CD4-positive, alpha-beta T cell (primary cell): ENCODE data around the gene ZNF385B. TPM values are rescaled to one million over a fixed set of nuclear protein-coding genes. Genes with fewer than 3 reads are reported as not detected.

Experiments
- ATAC-seq: fragments of 200-7000 bp; cut with Tn5 transposase; one replicate; pipeline ENCODE4 v1.10.0; 2022; ENCODE audit warnings: mild to moderate bottlenecking; ENCODE audit not compliant: poor library complexity
- CTCF ChIA-PET: fragments of 350-600 bp; sonication (Branson Sonifier 250); formaldehyde crosslinking; loops from one replicate; lab custom pipeline; 2021; ENCODE audit warnings: antibody characterized with exemption, inconsistent platforms; lab: Charles Lee
- POLR2A ChIA-PET: fragments of 350-600 bp; sonication (Branson Sonifier 250); formaldehyde crosslinking; loops from one replicate; lab custom pipeline; 2021; ENCODE audit warnings: antibody characterized with exemption, inconsistent platforms; lab: Charles Lee
- DNase-seq, 14 experiments: peaks; one replicate each; pipeline ENCODE4 v3.0.0-alpha.2; 2013 to 2020; ENCODE audit warnings: mixed read lengths in 2 of 14
- H3K27ac ChIP-seq, 2 donors: one replicate each; pipeline versions ENCODE4 v1.5.1 to v1.7.0; 2013; ENCODE audit warnings: low read length in 2 of 2, low read depth in 1 of 2, mild to moderate bottlenecking in 1 of 2
- H3K27me3 ChIP-seq, 2 experiments: 1 replicate in 1 of 2; 2 replicates in 1 of 2; pipeline versions ENCODE4 v1.6.1 to v1.7.0; 2013; ENCODE audit warnings: low read length in 2 of 2, control low read depth in 1 of 2, mild to moderate bottlenecking in 1 of 2, moderate library complexity in 1 of 2; ENCODE audit not compliant: insufficient read depth in 2 of 2, control insufficient read depth in 1 of 2
- H3K36me3 ChIP-seq: one replicate; pipeline ENCODE4 v1.6.1; 2013; ENCODE audit warnings: low read length, control low read depth; ENCODE audit not compliant: insufficient read depth
- H3K4me1 ChIP-seq: one replicate; pipeline ENCODE4 v1.6.1; 2013; ENCODE audit warnings: low read length, control low read depth; ENCODE audit not compliant: insufficient read depth
- H3K4me3 ChIP-seq: one replicate; pipeline ENCODE4 v1.5.1; 2013; ENCODE audit warnings: mild to moderate bottlenecking, low read length, moderate library complexity
- H3K9me3 ChIP-seq, 2 experiments: 1 replicate in 1 of 2; 2 replicates in 1 of 2; pipeline versions ENCODE4 v1.6.1 to v1.7.0; 2013; ENCODE audit warnings: low read length in 2 of 2, mild to moderate bottlenecking in 2 of 2, control low read depth in 1 of 2, moderate library complexity in 1 of 2; ENCODE audit not compliant: control insufficient read depth in 1 of 2, insufficient read depth in 1 of 2
- H3K27ac Mint-ChIP-seq: one replicate; pipeline ENCODE4 v1.8.0; 2020; ENCODE audit warnings: mixed read lengths
- H3K27me3 Mint-ChIP-seq: one replicate; pipeline ENCODE4 v1.8.0; 2021; ENCODE audit warnings: mixed read lengths
- H3K36me3 Mint-ChIP-seq: one replicate; pipeline ENCODE4 v1.8.0; 2021; ENCODE audit warnings: low read depth, mixed read lengths
- H3K4me1 Mint-ChIP-seq: one replicate; pipeline ENCODE4 v1.8.0; 2021; ENCODE audit warnings: low read depth, mixed read lengths
- H3K4me3 Mint-ChIP-seq: one replicate; pipeline ENCODE4 v1.8.0; 2020; ENCODE audit warnings: mild to moderate bottlenecking, mixed read lengths
- H3K9me3 Mint-ChIP-seq: one replicate; pipeline ENCODE4 v1.8.0; 2020; ENCODE audit warnings: mixed read lengths
- CTCF ChIP-seq: fragments of 200-600 bp; IDR thresholded peaks from one replicate; pipeline ENCODE4 v1.8.0; 2022; ENCODE audit warnings: antibody characterized with exemption, mild to moderate bottlenecking
- intact Hi-C, 2 experiments: fragments of 100-400 bp; cut with DNase I in 1 of 2; cut with micrococcal nuclease in 1 of 2; formaldehyde crosslinking; loops; one replicate each; pipeline versions ENCODE4 v1.15.1 to v1.9.0; 2023 to 2025; cut with DNase I, micrococcal nuclease
- total RNA-seq, 174 experiments: library from RNA in 2 of 174; stranded (reverse) in 2 of 174; gene quantifications; one replicate each; pipeline ENCODE4 v1.2.3 and lab custom pipeline; 2021 to 2026

ZNF385B gene
- total RNA-seq, 2 experiments from 2014 or later, result not detected

GRCh38 chr2:179720173-179720772, 141.1 kb downstream of the ZNF385B start:
- no peaks in the 10 kb centered on the region for H3K4me1 ChIP-seq
- no peaks in the 10 kb centered on the region for H3K27me3 ChIP-seq
- POLR2A ChIA-PET, result no interaction called here
- H3K36me3 Mint-ChIP-seq, result no peaks in the 10 kb centered on the region
- no peaks in the 10 kb centered on the region for H3K36me3 ChIP-seq
- H3K9me3 ChIP-seq, result no peaks in the 10 kb centered on the region
- ATAC-seq (no peak), DNase-seq (no peak)
- no peak overlapping the region for H3K27ac ChIP-seq
- intact Hi-C loops, result no loop called here
- no peak overlapping the region for H3K4me3 Mint-ChIP-seq
- no peak overlapping the region for H3K4me3 ChIP-seq
- CTCF ChIA-PET, result no interaction called here
- no peaks in the 10 kb centered on the region for H3K9me3 Mint-ChIP-seq
- no peak for TF ChIP-seq CTCF
- no peak overlapping the region for H3K27ac Mint-ChIP-seq
- H3K27me3 Mint-ChIP-seq, result peaks cover 5% of the 10 kb centered on the region
- H3K4me1 Mint-ChIP-seq, result no peaks in the 10 kb centered on the region

DNA sequence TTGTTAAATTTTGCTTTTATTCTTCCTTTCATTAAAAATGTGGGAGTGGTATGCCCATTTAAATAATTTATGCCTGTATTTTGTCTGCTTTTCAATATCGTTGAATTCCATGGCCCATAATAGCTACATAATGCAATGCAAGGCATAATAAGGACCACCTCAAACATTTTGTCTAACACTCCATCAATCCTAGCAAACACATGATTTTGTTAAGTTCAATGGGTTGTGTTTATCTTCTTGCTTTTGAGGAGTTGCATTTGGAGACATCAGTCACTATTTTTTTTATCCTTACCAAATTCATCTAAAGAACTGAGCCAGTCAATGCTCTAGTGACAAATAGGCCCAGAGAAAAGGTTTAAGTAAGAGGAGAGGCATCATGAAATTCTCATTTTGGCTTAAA, 145.5 kb downstream of the ZNF385B start:
- TF ChIP-seq CTCF, result no peak
- H3K9me3 ChIP-seq, result no peaks in the 10 kb centered on the region
- Mint-ChIP-seq H3K27me3 (peaks cover 9% of the 10 kb centered on the region), H3K4me1 (no peaks in the 10 kb centered on the region), H3K27ac (no peak overlapping the region), H3K36me3 (no peaks in the 10 kb centered on the region), H3K9me3 (no peaks in the 10 kb centered on the region), H3K4me3 (no peak overlapping the region)
- no peak overlapping the region for H3K4me3 ChIP-seq
- intact Hi-C loops, result no loop called here
- no peak for DNase-seq
- H3K36me3 ChIP-seq, result no peaks in the 10 kb centered on the region
- H3K27me3 ChIP-seq, result no peaks in the 10 kb centered on the region
- POLR2A ChIA-PET, result no interaction called here
- CTCF ChIA-PET, result no interaction called here
- no peaks in the 10 kb centered on the region for H3K4me1 ChIP-seq
- no peak overlapping the region for H3K27ac ChIP-seq
- ATAC-seq, result no peak

GRCh38 chr2:179715196-179715595, 146.2 kb downstream of the ZNF385B start:
- Histone ChIP-seq H3K27me3 (no peaks in the 10 kb centered on the region), H3K4me3 (no peak overlapping the region), H3K4me1 (no peaks in the 10 kb centered on the region), H3K9me3 (no peaks in the 10 kb centered on the region), H3K36me3 (no peaks in the 10 kb centered on the region), H3K27ac (no peak overlapping the region)
- Mint-ChIP-seq H3K36me3 (no peaks in the 10 kb centered on the region), H3K27me3 (peaks cover 9% of the 10 kb centered on the region), H3K27ac (no peak overlapping the region), H3K9me3 (no peaks in the 10 kb centered on the region), H3K4me3 (no peak overlapping the region), H3K4me1 (no peaks in the 10 kb centered on the region)
- intact Hi-C loops, result no loop called here
- POLR2A ChIA-PET, result no interaction called here
- CTCF ChIA-PET, result no interaction called here
- DNase-seq (no peak), ATAC-seq (no peak)
- TF ChIP-seq CTCF, result no peak
